ENCODE data around the gene ULK4. TPM values are rescaled to one million over a fixed set of nuclear protein-coding genes. Genes with fewer than 3 reads are reported as not detected.

Gene ULK4
- total RNA-seq, 1 donor from 2014 or later: 10.2 TPM

- Mint-ChIP-seq H3K9me3 (ENCODE audit: unreplicated experiment) (no peaks in the 10 kb centered on the region), H3K27me3 (ENCODE audit: unreplicated experiment) (no peaks in the 10 kb centered on the region), H3K27ac (ENCODE audit: unreplicated experiment) (no peak overlapping the region), H3K4me3 (ENCODE audit: unreplicated experiment) (no peak overlapping the region), H3K4me1 (ENCODE audit: unreplicated experiment) (peaks cover 5% of the 10 kb centered on the region), H3K36me3 (ENCODE audit: low read depth, unreplicated experiment) (no peaks in the 10 kb centered on the region)
- TF ChIP-seq CTCF (IDR thresholded peaks at IDR 0.05; ENCODE audit: unreplicated experiment): no peak
- no peak for DNase-seq (ENCODE audit: low spot score)
These were observed 613.5 kb downstream of the ULK4 start for GRCh38 chr3:41348401-41348800.

- no peaks in the 10 kb centered on the region for H3K27me3 Mint-ChIP-seq (ENCODE audit: unreplicated experiment)
- no peaks in the 10 kb centered on the region for H3K36me3 Mint-ChIP-seq (ENCODE audit: low read depth, unreplicated experiment)
- peaks cover 5% of the 10 kb centered on the region for H3K4me1 Mint-ChIP-seq (ENCODE audit: unreplicated experiment)
- no peak for DNase-seq (ENCODE audit: low spot score)
- H3K9me3 Mint-ChIP-seq (ENCODE audit: unreplicated experiment): no peaks in the 10 kb centered on the region
- no peak overlapping the region for H3K27ac Mint-ChIP-seq (ENCODE audit: unreplicated experiment)
- no peak overlapping the region for H3K4me3 Mint-ChIP-seq (ENCODE audit: unreplicated experiment)
- TF ChIP-seq CTCF (IDR thresholded peaks at IDR 0.05; ENCODE audit: unreplicated experiment): no peak
These were observed 615.1 kb downstream of the ULK4 start for GRCh38 chr3:41346698-41347270.

GRCh38 chr3:41345788-41346187, 616.1 kb downstream of the ULK4 start:
- H3K27ac Mint-ChIP-seq (ENCODE audit: unreplicated experiment): no peak overlapping the region
- TF ChIP-seq CTCF (IDR thresholded peaks at IDR 0.05; ENCODE audit: unreplicated experiment): no peak
- H3K9me3 Mint-ChIP-seq (ENCODE audit: unreplicated experiment): no peaks in the 10 kb centered on the region
- no peaks in the 10 kb centered on the region for H3K36me3 Mint-ChIP-seq (ENCODE audit: low read depth, unreplicated experiment)
- no peak overlapping the region for H3K4me3 Mint-ChIP-seq (ENCODE audit: unreplicated experiment)
- H3K27me3 Mint-ChIP-seq (ENCODE audit: unreplicated experiment): no peaks in the 10 kb centered on the region
- peaks cover 5% of the 10 kb centered on the region for H3K4me1 Mint-ChIP-seq (ENCODE audit: unreplicated experiment)
- no peak for DNase-seq (ENCODE audit: low spot score)

GRCh38 chr3:41339758-41340157, 622.1 kb downstream of the ULK4 start:
- H3K27me3 Mint-ChIP-seq (ENCODE audit: unreplicated experiment): no peaks in the 10 kb centered on the region
- H3K36me3 Mint-ChIP-seq (ENCODE audit: low read depth, unreplicated experiment): no peaks in the 10 kb centered on the region
- peaks cover 11% of the 10 kb centered on the region for H3K4me1 Mint-ChIP-seq (ENCODE audit: unreplicated experiment)
- DNase-seq (ENCODE audit: low spot score): no peak
- H3K9me3 Mint-ChIP-seq (ENCODE audit: unreplicated experiment): no peaks in the 10 kb centered on the region
- H3K27ac Mint-ChIP-seq (ENCODE audit: unreplicated experiment): no peak overlapping the region
- TF ChIP-seq CTCF (IDR thresholded peaks at IDR 0.05; ENCODE audit: unreplicated experiment): no peak
- H3K4me3 Mint-ChIP-seq (ENCODE audit: unreplicated experiment): no peak overlapping the region

GRCh38 chr3:41338276-41338675, 623.6 kb downstream of the ULK4 start:
- no peaks in the 10 kb centered on the region for H3K36me3 Mint-ChIP-seq (ENCODE audit: low read depth, unreplicated experiment)
- H3K9me3 Mint-ChIP-seq (ENCODE audit: unreplicated experiment): no peaks in the 10 kb centered on the region
- peaks cover 20% of the 10 kb centered on the region for H3K4me1 Mint-ChIP-seq (ENCODE audit: unreplicated experiment)
- TF ChIP-seq CTCF (IDR thresholded peaks at IDR 0.05; ENCODE audit: unreplicated experiment): no peak
- no peak overlapping the region for H3K4me3 Mint-ChIP-seq (ENCODE audit: unreplicated experiment)
- DNase-seq (ENCODE audit: low spot score): no peak
- H3K27me3 Mint-ChIP-seq (ENCODE audit: unreplicated experiment): no peaks in the 10 kb centered on the region
- H3K27ac Mint-ChIP-seq (ENCODE audit: unreplicated experiment): no peak overlapping the region

Measured in endothelial cell (in vitro differentiated cells).